Measurements from ENCODE around the gene KNSTRN. TPM values are rescaled to one million over a fixed set of nuclear protein-coding genes. Genes with fewer than 3 reads are reported as not detected.

Gene KNSTRN
- total RNA-seq, 1 experiment from 2014 or later, result 85.2 TPM

GRCh38 chr15:40430271-40430805 is 47.8 kb downstream of the KNSTRN start:
- BruUV-seq (replicated peaks), result no TSS peak
- no peaks in the 10 kb centered on the region for H3K36me3 ChIP-seq (ENCODE audit: low read depth)
- H3F3A ChIP-seq (ENCODE audit: insufficient read depth, low read depth), result no peaks in the 10 kb centered on the region
- DNase-seq, result no peak
- no peaks in the 10 kb centered on the region for H3K9me2 ChIP-seq (ENCODE audit: insufficient read depth)
- TF ChIP-seq, protein P1, sequence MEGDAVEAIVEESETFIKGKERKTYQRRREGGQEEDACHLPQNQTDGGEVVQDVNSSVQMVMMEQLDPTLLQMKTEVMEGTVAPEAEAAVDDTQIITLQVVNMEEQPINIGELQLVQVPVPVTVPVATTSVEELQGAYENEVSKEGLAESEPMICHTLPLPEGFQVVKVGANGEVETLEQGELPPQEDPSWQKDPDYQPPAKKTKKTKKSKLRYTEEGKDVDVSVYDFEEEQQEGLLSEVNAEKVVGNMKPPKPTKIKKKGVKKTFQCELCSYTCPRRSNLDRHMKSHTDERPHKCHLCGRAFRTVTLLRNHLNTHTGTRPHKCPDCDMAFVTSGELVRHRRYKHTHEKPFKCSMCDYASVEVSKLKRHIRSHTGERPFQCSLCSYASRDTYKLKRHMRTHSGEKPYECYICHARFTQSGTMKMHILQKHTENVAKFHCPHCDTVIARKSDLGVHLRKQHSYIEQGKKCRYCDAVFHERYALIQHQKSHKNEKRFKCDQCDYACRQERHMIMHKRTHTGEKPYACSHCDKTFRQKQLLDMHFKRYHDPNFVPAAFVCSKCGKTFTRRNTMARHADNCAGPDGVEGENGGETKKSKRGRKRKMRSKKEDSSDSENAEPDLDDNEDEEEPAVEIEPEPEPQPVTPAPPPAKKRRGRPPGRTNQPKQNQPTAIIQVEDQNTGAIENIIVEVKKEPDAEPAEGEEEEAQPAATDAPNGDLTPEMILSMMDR (conservative IDR thresholded peaks at IDR 0.05), result no peak
- TF ChIP-seq EZH2 (IDR thresholded peaks at IDR 0.05; ENCODE audit: low read depth), result no peak
- no peaks in the 10 kb centered on the region for H4K20me1 ChIP-seq (ENCODE audit: insufficient read depth)
- no peak overlapping the region for H2AFZ ChIP-seq
- ChIA-PET POLR2A (ENCODE audit: unreplicated experiment) (interaction anchor here (0.6 to 0.7 kb wide), 2 partner anchors 13 to 357 kb away, joined by 3 to 9 read pairs; no protein-coding TSS in a partner anchor), CTCF (interaction anchor here (0.6 to 0.7 kb wide), 2 partner anchors 9 to 10 kb away, joined by 3 to 5 read pairs; no protein-coding TSS in a partner anchor)
- intact Hi-C loops (cut with micrococcal nuclease; ENCODE audit: unreplicated experiment), result no loop called here
- H3K4me3 ChIP-seq, result no peak overlapping the region
- H3K27ac ChIP-seq, result no peak overlapping the region
- H3K4me1 ChIP-seq (replicated peaks; ENCODE audit: insufficient read depth), result no peaks in the 10 kb centered on the region
- H3K79me2 ChIP-seq (ENCODE audit: low read depth), result no peaks in the 10 kb centered on the region
- H3K27me3 ChIP-seq (ENCODE audit: insufficient read depth, low read depth), result no peaks in the 10 kb centered on the region
- no peaks in the 10 kb centered on the region for H3K9me3 ChIP-seq (ENCODE audit: insufficient read depth, low read depth)
- no peak overlapping the region for H3K4me2 ChIP-seq

DNA sequence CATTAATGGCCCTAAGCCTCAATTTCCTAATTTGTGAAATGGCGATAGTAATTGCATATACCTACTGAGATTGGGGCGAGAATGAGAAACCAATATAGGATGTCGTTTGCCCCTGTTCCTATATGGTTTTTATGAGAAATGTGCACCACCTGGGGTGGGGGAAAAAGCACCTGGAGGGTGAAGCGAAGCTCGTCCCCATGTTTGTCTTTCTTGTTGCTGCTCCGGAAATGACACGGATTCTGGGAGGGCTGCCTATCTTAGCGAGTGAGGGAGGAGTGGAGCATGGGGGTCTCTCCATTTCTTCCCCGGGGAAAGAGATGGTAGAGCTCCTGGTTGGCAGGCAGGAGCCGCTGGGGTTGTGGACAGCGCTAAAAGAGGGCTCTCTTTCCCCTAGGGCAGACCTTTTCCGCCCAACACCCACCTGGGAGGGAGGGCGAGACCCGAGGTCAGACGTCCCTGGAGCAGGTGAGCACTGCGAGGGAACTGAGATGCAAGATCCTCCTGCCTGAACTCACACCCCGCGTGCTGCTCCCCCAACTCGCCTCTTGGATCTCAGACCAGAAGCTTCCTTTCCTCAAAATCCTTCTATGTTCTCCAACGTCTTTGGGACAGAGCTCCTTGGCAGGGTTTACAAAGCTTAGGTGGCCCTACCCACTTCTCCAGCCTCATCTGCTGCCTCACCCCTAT is 52.6 kb downstream of the KNSTRN start:
- BruUV-seq (replicated peaks), result no TSS peak
- no peak overlapping the region for H3K4me2 ChIP-seq

DNA sequence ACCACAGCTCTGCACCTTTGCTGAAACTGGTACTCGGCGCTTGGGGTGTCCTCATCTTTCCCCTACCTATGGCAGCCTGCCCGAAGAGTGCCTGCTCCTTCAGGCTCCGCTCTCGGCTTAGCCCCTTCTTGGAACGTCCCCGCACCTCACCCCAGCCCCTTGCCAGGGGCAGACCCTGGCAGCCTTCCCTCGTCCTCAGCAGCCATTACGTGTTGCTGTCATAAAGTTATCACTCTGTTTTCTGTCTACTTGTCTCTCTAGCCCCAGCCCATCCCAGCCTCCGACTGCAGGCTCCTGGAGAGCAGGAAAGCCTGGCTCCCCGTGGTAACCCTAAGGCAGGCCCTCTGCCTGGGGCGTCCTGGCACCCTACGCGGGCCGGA is 53.2 kb downstream of the KNSTRN start:
- ChIA-PET POLR2A (ENCODE audit: unreplicated experiment) (no interaction called here), CTCF (no interaction called here)
- no peak overlapping the region for H2AFZ ChIP-seq
- intact Hi-C loops (cut with micrococcal nuclease; ENCODE audit: unreplicated experiment), result no loop called here
- H3K4me2 ChIP-seq, result no peak overlapping the region
- H3K79me2 ChIP-seq (ENCODE audit: low read depth), result no peaks in the 10 kb centered on the region
- H3K4me1 ChIP-seq (replicated peaks; ENCODE audit: insufficient read depth), result peaks cover 9% of the 10 kb centered on the region; the same call in 1 of the 2 replicates
- no peak overlapping the region for H3K4me3 ChIP-seq
- peaks cover 6% of the 10 kb centered on the region; the same call in 1 of the 2 replicates for H3F3A ChIP-seq (ENCODE audit: insufficient read depth, low read depth)
- no peaks in the 10 kb centered on the region for H3K9me3 ChIP-seq (ENCODE audit: insufficient read depth, low read depth)
- H3K9me2 ChIP-seq (ENCODE audit: insufficient read depth), result no peaks in the 10 kb centered on the region
- H3K27ac ChIP-seq, result no peak overlapping the region
- TF ChIP-seq, protein P1 (conservative IDR thresholded peaks at IDR 0.05), result no peak
- no peak for TF ChIP-seq EZH2 (IDR thresholded peaks at IDR 0.05; ENCODE audit: low read depth)
- no peak for DNase-seq
- H3K36me3 ChIP-seq (ENCODE audit: low read depth), result no peaks in the 10 kb centered on the region
- no peaks in the 10 kb centered on the region for H4K20me1 ChIP-seq (ENCODE audit: insufficient read depth)
- no TSS peak for BruUV-seq (replicated peaks)
- H3K27me3 ChIP-seq (ENCODE audit: insufficient read depth, low read depth), result no peaks in the 10 kb centered on the region

More for the DNA sequence above, 52.6 kb downstream of the KNSTRN start:
- H3K27ac ChIP-seq, result no peak overlapping the region
- no peaks in the 10 kb centered on the region for H3K79me2 ChIP-seq (ENCODE audit: low read depth)
- intact Hi-C loops (cut with micrococcal nuclease; ENCODE audit: unreplicated experiment), result no loop called here
- TF ChIP-seq EZH2 (IDR thresholded peaks at IDR 0.05; ENCODE audit: low read depth), result no peak
- TF ChIP-seq, protein P1 (conservative IDR thresholded peaks at IDR 0.05), result no peak
- H3K36me3 ChIP-seq (ENCODE audit: low read depth), result no peaks in the 10 kb centered on the region
- ChIA-PET CTCF (no interaction called here), POLR2A (ENCODE audit: unreplicated experiment) (no interaction called here)
- peaks cover 9% of the 10 kb centered on the region; the same call in 1 of the 2 replicates for H3K4me1 ChIP-seq (replicated peaks; ENCODE audit: insufficient read depth)
- H4K20me1 ChIP-seq (ENCODE audit: insufficient read depth), result no peaks in the 10 kb centered on the region
- H3K27me3 ChIP-seq (ENCODE audit: insufficient read depth, low read depth), result no peaks in the 10 kb centered on the region
- no peak for DNase-seq
- H3F3A ChIP-seq (ENCODE audit: insufficient read depth, low read depth), result peaks cover 5% of the 10 kb centered on the region; the same call in 1 of the 2 replicates
- no peaks in the 10 kb centered on the region for H3K9me3 ChIP-seq (ENCODE audit: insufficient read depth, low read depth)
- no peaks in the 10 kb centered on the region for H3K9me2 ChIP-seq (ENCODE audit: insufficient read depth)
- no peak overlapping the region for H2AFZ ChIP-seq
- no peak overlapping the region for H3K4me3 ChIP-seq
